DOHH2 (cell line): Measurements from ENCODE around the gene SCN1B.

Experiments used
- H3F3A ChIP-seq: fragments of 200-600 bp; sonication (generic), shearing (Covaris generic); 2 replicates; pipeline ENCODE4 v1.6.0; 2016; ENCODE audit warnings: antibody characterized with exemption, mild to moderate bottlenecking; ENCODE audit not compliant: control insufficient read depth, insufficient read depth
- H3K27ac ChIP-seq: fragments of 200-600 bp; sonication (generic); 2 replicates; pipeline ENCODE4 v1.5.1; 2014; ENCODE audit warnings: low read depth, mild to moderate bottlenecking, low read length, moderate library complexity
- H3K27me3 ChIP-seq: fragments of 200-600 bp; sonication (generic); 2 replicates; pipeline ENCODE4 v1.6.1; 2014; ENCODE audit warnings: mild to moderate bottlenecking, low read length, mixed read lengths; ENCODE audit not compliant: control insufficient read depth
- H3K36me3 ChIP-seq: fragments of 200-600 bp; sonication (generic); 2 replicates; pipeline ENCODE4 v1.6.1; 2014; ENCODE audit warnings: mild to moderate bottlenecking, low read length, moderate library complexity, mixed read lengths; ENCODE audit not compliant: control insufficient read depth
- H3K4me1 ChIP-seq: fragments of 200-600 bp; sonication (generic); 2 replicates; pipeline ENCODE4 v1.6.1; 2014; ENCODE audit warnings: mild to moderate bottlenecking, low read length, mixed read lengths; ENCODE audit not compliant: control insufficient read depth
- H3K4me2 ChIP-seq: fragments of 200-600 bp; sonication (generic); 2 replicates; pipeline ENCODE4 v1.6.0; 2014; ENCODE audit warnings: mild to moderate bottlenecking, low read length, moderate library complexity
- H3K4me3 ChIP-seq: fragments of 200-600 bp; sonication (generic); 2 replicates; pipeline ENCODE4 v1.5.1; 2014; ENCODE audit warnings: mild to moderate bottlenecking, low read length, mixed read lengths
- H3K79me2 ChIP-seq: fragments of 200-600 bp; sonication (generic); 2 replicates; pipeline ENCODE4 v1.6.1; 2014; ENCODE audit warnings: mild to moderate bottlenecking, low read length, mixed read lengths; ENCODE audit not compliant: control insufficient read depth
- H3K9me2 ChIP-seq: fragments of 200-600 bp; sonication (generic); replicated peaks from 2 replicates; pipeline ENCODE4 v1.6.1; 2014; ENCODE audit warnings: mild to moderate bottlenecking, low read length, mixed read lengths; ENCODE audit not compliant: control insufficient read depth
- H3K9me3 ChIP-seq: fragments of 200-600 bp; sonication (generic); 2 replicates; pipeline ENCODE4 v1.6.1; 2014; ENCODE audit warnings: antibody characterized with exemption, low read length, mixed read lengths; ENCODE audit not compliant: control insufficient read depth, insufficient read depth
- H4K20me1 ChIP-seq: fragments of 200-600 bp; sonication (generic); 2 replicates; pipeline ENCODE4 v1.6.0; 2014; ENCODE audit warnings: low read depth, mild to moderate bottlenecking, antibody characterized with exemption, low read length, moderate library complexity; ENCODE audit not compliant: control insufficient read depth, insufficient read depth
- CTCF ChIP-seq: fragments of 200-600 bp; sonication (generic); IDR thresholded peaks from one replicate; pipeline ENCODE4 v1.5.1; 2014; ENCODE audit warnings: antibody characterized with exemption, mild to moderate bottlenecking, low read depth, low read length; ENCODE audit not compliant: poor library complexity, severe bottlenecking
- EZH2phosphoT487 ChIP-seq: fragments of 200-600 bp; sonication (generic); IDR thresholded peaks from 2 replicates; pipeline ENCODE4 v1.6.1; 2017; ENCODE audit warnings: borderline replicate concordance, mild to moderate bottlenecking, antibody characterized with exemption, low read length, moderate library complexity, mixed read lengths

SCN1B gene

GRCh38 chr19:35068941-35069634 is 38.8 kb downstream of the SCN1B start:
- no peaks in the 10 kb centered on the region for H3K9me3 ChIP-seq
- no peaks in the 10 kb centered on the region for H3K79me2 ChIP-seq
- H3K4me3 ChIP-seq = no peak overlapping the region
- H3K27ac ChIP-seq = no peak overlapping the region
- 0 out of 2 replicates have a peak overlapping the region, but pooled peaks have one; percentile 16 for H3K4me2 ChIP-seq
- H3K4me1 ChIP-seq = peaks cover 26% of the 10 kb centered on the region
- TF ChIP-seq EZH2phosphoT487 (no peak), CTCF (no peak)
- no peaks in the 10 kb centered on the region for H3K9me2 ChIP-seq
- peaks cover under 1% of the 10 kb centered on the region; the same call in 1 of the 2 replicates for H3K27me3 ChIP-seq
- H4K20me1 ChIP-seq = no peaks in the 10 kb centered on the region
- 0 out of 2 replicates have a peak, but pooled peaks cover 3% of the 10 kb centered on the region for H3F3A ChIP-seq
- H3K36me3 ChIP-seq = no peaks in the 10 kb centered on the region

- no peaks in the 10 kb centered on the region for H3K9me3 ChIP-seq
- H4K20me1 ChIP-seq = no peaks in the 10 kb centered on the region
- 0 out of 2 replicates have a peak overlapping the region, but pooled peaks have one; percentile 16 for H3K4me2 ChIP-seq
- H3K79me2 ChIP-seq = no peaks in the 10 kb centered on the region
- H3K9me2 ChIP-seq = no peaks in the 10 kb centered on the region
- peaks cover 31% of the 10 kb centered on the region for H3K4me1 ChIP-seq
- no peak overlapping the region for H3K4me3 ChIP-seq
- no peak overlapping the region for H3K27ac ChIP-seq
- no peak for TF ChIP-seq CTCF
- H3K36me3 ChIP-seq = no peaks in the 10 kb centered on the region
- H3K27me3 ChIP-seq = no peaks in the 10 kb centered on the region
- 0 out of 2 replicates have a peak, but pooled peaks cover 3% of the 10 kb centered on the region for H3F3A ChIP-seq
These were observed 39.4 kb downstream of the SCN1B start for GRCh38 chr19:35069696-35070095.

GRCh38 chr19:35070471-35070870 is 40.2 kb downstream of the SCN1B start:
- H3K27me3 ChIP-seq = no peaks in the 10 kb centered on the region
- peaks cover 39% of the 10 kb centered on the region for H3K4me1 ChIP-seq
- H3K4me3 ChIP-seq = no peak overlapping the region
- H3K9me3 ChIP-seq = no peaks in the 10 kb centered on the region
- no peak overlapping the region for H3K27ac ChIP-seq
- no peaks in the 10 kb centered on the region for H3K36me3 ChIP-seq
- H4K20me1 ChIP-seq = no peaks in the 10 kb centered on the region
- no peak overlapping the region for H3K4me2 ChIP-seq
- H3K9me2 ChIP-seq = no peaks in the 10 kb centered on the region
- H3K79me2 ChIP-seq = no peaks in the 10 kb centered on the region
- TF ChIP-seq EZH2phosphoT487 = no peak
- H3F3A ChIP-seq = 0 out of 2 replicates have a peak, but pooled peaks cover 3% of the 10 kb centered on the region

- Histone ChIP-seq H3F3A (0 out of 2 replicates have a peak, but pooled peaks cover 3% of the 10 kb centered on the region), H3K79me2 (no peaks in the 10 kb centered on the region), H3K36me3 (no peaks in the 10 kb centered on the region), H3K27me3 (no peaks in the 10 kb centered on the region), H3K4me3 (no peak overlapping the region), H3K9me3 (no peaks in the 10 kb centered on the region), H4K20me1 (no peaks in the 10 kb centered on the region), H3K9me2 (no peaks in the 10 kb centered on the region), H3K4me2 (no peak overlapping the region), H3K27ac (no peak overlapping the region), H3K4me1 (peaks cover 32% of the 10 kb centered on the region)
- TF ChIP-seq EZH2phosphoT487 = no peak
- no peak for TF ChIP-seq CTCF
These were observed 43.2 kb downstream of the SCN1B start for GRCh38 chr19:35073516-35073915.
